Measurements from ENCODE around the gene LMOD2. TPM values are rescaled to one million over a fixed set of nuclear protein-coding genes. Genes with fewer than 3 reads are reported as not detected.

LMOD2 gene
- total and polyA plus RNA-seq, 2 donors (not counting 3 experiments of a cell fraction or from before 2014, with no cell fraction given) = not detected

GRCh38 chr7:123616223-123616622 lies 39.4 kb upstream of the LMOD2 start:
- intact Hi-C loops (cut with micrococcal nuclease) (no loop called here), dilution Hi-C loops (cut with MboI; ENCODE audit: extremely low pct_ligation_motif_present, low sequenced_read_pairs) (no loop called here)
- Histone ChIP-seq H3K27ac (ENCODE audit: insufficient read depth, low read depth, low read length) (no peak overlapping the region), H3K79me2 (ENCODE audit: control insufficient read depth, insufficient read depth, low read length) (no peaks in the 10 kb centered on the region), H3K4me3 (replicated peaks in 1 of 3; ENCODE audit: insufficient read depth in 1 of 3, low read depth in 1 of 3, low read length in 3 of 3) (no peak overlapping the region), H3K4me1 (ENCODE audit: control insufficient read depth, extremely low read depth, insufficient read depth, low read length) (no peaks in the 10 kb centered on the region), H3K27me3 (ENCODE audit: control insufficient read depth in 2 of 2, insufficient read depth in 2 of 2, low read length in 2 of 2) (peaks cover 0 to 3% of the 10 kb centered on the region in 2 experiments), H3K9ac (replicated peaks; ENCODE audit: extremely low read depth, insufficient read depth, low read length) (no peak overlapping the region), H4K20me1 (replicated peaks; ENCODE audit: control insufficient read depth, extremely low read depth, insufficient read depth, low read length) (no peaks in the 10 kb centered on the region), H3K4me2 (ENCODE audit: insufficient read depth, low read length) (no peak overlapping the region), H2AFZ (ENCODE audit: low read depth, low read length) (no peak overlapping the region), H3K9me3 (replicated peaks; ENCODE audit: control insufficient read depth, insufficient read depth, low read length) (no peaks in the 10 kb centered on the region), H3K36me3 (ENCODE audit: control insufficient read depth in 2 of 2, extremely low read depth in 1 of 2, insufficient read depth in 2 of 2, low read length in 2 of 2) (no peaks in the 10 kb centered on the region), H3K9me1 (replicated peaks; ENCODE audit: control insufficient read depth, extremely low read depth, insufficient read depth, low read length) (no peaks in the 10 kb centered on the region)
- FAIRE-seq = no peak
- DNase-seq (ENCODE audit: low read depth, low spot score) = no peak
- CTCF ChIA-PET = interaction anchor here (0.8 kb wide), 1 partner anchor 8 kb away, joined by 4 read pairs; no protein-coding TSS in a partner anchor
- POLR2A ChIA-PET = interaction anchor here (0.6 kb wide), 1 partner anchor 42 kb away, joined by 3 read pairs; no protein-coding TSS in a partner anchor
- TF ChIP-seq CTCF (IDR thresholded peaks at IDR 0.05; ENCODE audit: extremely low read depth in 1 of 2, insufficient read depth in 1 of 2, low read depth in 1 of 2, low read length in 2 of 2) = no peak
- TF ChIP-seq MAX (IDR thresholded peaks at IDR 0.05; ENCODE audit: insufficient read depth, insufficient read length) = no peak
- no peak for TF ChIP-seq JUN (IDR thresholded peaks at IDR 0.05; ENCODE audit: borderline replicate concordance, insufficient read depth, insufficient read length, low read depth)
- TF ChIP-seq EZH2 (IDR thresholded peaks at IDR 0.05; ENCODE audit: borderline replicate concordance, low read depth, low read length, severe bottlenecking) = no peak
- TF ChIP-seq GATA2 (IDR thresholded peaks at IDR 0.05; ENCODE audit: insufficient read depth, insufficient read length, low read depth, low read length) = no peak
- no peak for TF ChIP-seq FOS (IDR thresholded peaks at IDR 0.05; ENCODE audit: borderline replicate concordance, insufficient read depth, low read length)
- no peak for TF ChIP-seq MYC (IDR thresholded peaks at IDR 0.05; ENCODE audit: low read depth, low read length)
- no peak for TF ChIP-seq POLR2AphosphoS5 (IDR thresholded peaks at IDR 0.05; ENCODE audit: insufficient read depth, low read depth, low read length)
- TF ChIP-seq POLR2A (IDR thresholded peaks at IDR 0.05; ENCODE audit: low read depth, low read length) = no peak
- BruUV-seq (replicated peaks) = no TSS peak
